Activated naive CD8-positive, alpha-beta T cell treated with anti-CD3 and anti-CD28 coated beads, Interleukin-2, amount 50 U/mL, for 16 hours (primary cell): ENCODE data around the gene FRMPD2.
"Not testable (repeated sequence)": the region's sequence is repeated elsewhere in the genome, so short reads cannot be mapped to it uniquely, and the experiment has no call there.

Source experiments
- DNase-seq: peaks from one replicate; pipeline ENCODE4 v3.0.0-alpha.2; 2020; ENCODE audit warnings: low read depth, low spot score

FRMPD2 gene

GRCh38 chr10:48233559-48234005 lies 40.9 kb downstream of the FRMPD2 start:
- no peak for DNase-seq

- DNase-seq, result no peak
Observed at GRCh38 chr10:48232717-48233447, 41.6 kb downstream of the FRMPD2 start.

GRCh38 chr10:48231699-48232315 lies 42.7 kb downstream of the FRMPD2 start:
- DNase-seq, result no peak

GRCh38 chr10:48231178-48231577 lies 43.3 kb downstream of the FRMPD2 start:
- DNase-seq, result no peak

- no peak for DNase-seq
Observed at GRCh38 chr10:48227213-48227612, 47.3 kb downstream of the FRMPD2 start.

- no peak for DNase-seq
Observed at GRCh38 chr10:48224979-48225560, 49.4 kb downstream of the FRMPD2 start.

GRCh38 chr10:48224296-48224695 lies 50.2 kb downstream of the FRMPD2 start:
- no peak for DNase-seq

GRCh38 chr10:48221814-48222213 lies 52.7 kb downstream of the FRMPD2 start:
- no peak for DNase-seq

GRCh38 chr10:48221031-48221430 lies 53.5 kb downstream of the FRMPD2 start:
- not testable (repeated sequence) for DNase-seq

- DNase-seq, result no peak
Observed at GRCh38 chr10:48219194-48219593, 55.3 kb downstream of the FRMPD2 start.

- DNase-seq, result no peak
Observed at GRCh38 chr10:48216744-48217143, 57.8 kb downstream of the FRMPD2 start.

GRCh38 chr10:48216204-48216505 lies 58.3 kb downstream of the FRMPD2 start:
- no peak for DNase-seq

- DNase-seq, result no peak
Observed at GRCh38 chr10:48215486-48216203, 58.9 kb downstream of the FRMPD2 start.

- no peak for DNase-seq
Observed at GRCh38 chr10:48214716-48215485, 59.6 kb downstream of the FRMPD2 start.

GRCh38 chr10:48213047-48213446 lies 61.4 kb downstream of the FRMPD2 start:
- no peak for DNase-seq

GRCh38 chr10:48211777-48212176 lies 62.7 kb downstream of the FRMPD2 start:
- no peak for DNase-seq

GRCh38 chr10:48210966-48211365 lies 63.5 kb downstream of the FRMPD2 start:
- no peak for DNase-seq

- DNase-seq, result no peak
Observed at GRCh38 chr10:48210391-48210790, 64.1 kb downstream of the FRMPD2 start.

- DNase-seq, result no peak
Observed at GRCh38 chr10:48209241-48209640, 65.3 kb downstream of the FRMPD2 start.

- DNase-seq, result no peak
Observed at GRCh38 chr10:48207853-48208252, 66.6 kb downstream of the FRMPD2 start.

GRCh38 chr10:48206482-48207250 lies 67.8 kb downstream of the FRMPD2 start:
- no peak for DNase-seq
